Ishikawa (cell line): ENCODE data around the gene KIF5C.

Experiments
- CEBPB ChIP-seq: IDR thresholded peaks from 2 replicates; pipeline ENCODE4 v1.6.1; 2012
- CREB1 ChIP-seq: IDR thresholded peaks from 2 replicates; pipeline ENCODE4 v1.6.1; 2012; ENCODE audit warnings: low read depth
- EGR1 ChIP-seq: IDR thresholded peaks from 2 replicates; pipeline ENCODE4 v1.6.1; 2012
- EP300 ChIP-seq: IDR thresholded peaks from 2 replicates; pipeline ENCODE4 v1.6.1; 2012; ENCODE audit warnings: borderline replicate concordance
- FOXM1 ChIP-seq: IDR thresholded peaks from 2 replicates; pipeline ENCODE4 v1.6.1; 2012; ENCODE audit warnings: low read depth, borderline replicate concordance
- MAX ChIP-seq: IDR thresholded peaks from 2 replicates; pipeline ENCODE4 v1.6.1; 2012
- NFIC ChIP-seq: IDR thresholded peaks from 2 replicates; pipeline ENCODE4 v1.6.1; 2012
- RAD21 ChIP-seq: IDR thresholded peaks from 2 replicates; pipeline ENCODE4 v1.6.1; 2012; ENCODE audit warnings: low read depth
- REST ChIP-seq: IDR thresholded peaks from 2 replicates; pipeline ENCODE4 v1.6.1; 2012; ENCODE audit warnings: low read depth, mild to moderate bottlenecking
- TAF1 ChIP-seq: IDR thresholded peaks from 2 replicates; pipeline ENCODE4 v1.6.1; 2012; ENCODE audit warnings: low read depth, mild to moderate bottlenecking
- TCF12 ChIP-seq: IDR thresholded peaks from 2 replicates; pipeline ENCODE4 v1.6.1; 2012; ENCODE audit warnings: low read depth
- TEAD4 ChIP-seq: IDR thresholded peaks from 2 replicates; pipeline ENCODE4 v1.6.1; 2012
- USF1 ChIP-seq: IDR thresholded peaks from 2 replicates; pipeline ENCODE4 v1.6.1; 2012
- YY1 ChIP-seq: IDR thresholded peaks from 2 replicates; pipeline ENCODE4 v1.6.1; 2012; ENCODE audit warnings: low read depth
- ZBTB7A ChIP-seq: IDR thresholded peaks from 2 replicates; pipeline ENCODE4 v1.6.1; 2012; ENCODE audit warnings: low read depth

KIF5C gene

GRCh38 chr2:148944536-148944935 lies 69.5 kb downstream of the KIF5C start:
- TF ChIP-seq USF1: no peak
- no peak for TF ChIP-seq TAF1
- no peak for TF ChIP-seq CEBPB
- TF ChIP-seq EGR1: no peak
- no peak for TF ChIP-seq RAD21
- TF ChIP-seq YY1: no peak
- TF ChIP-seq EP300: no peak
- no peak for TF ChIP-seq TCF12
- no peak for TF ChIP-seq TEAD4
- no peak for TF ChIP-seq NFIC
- no peak for TF ChIP-seq FOXM1
- TF ChIP-seq MAX: no peak
- TF ChIP-seq REST: no peak
- TF ChIP-seq CREB1: no peak
- no peak for TF ChIP-seq ZBTB7A

GRCh38 chr2:148947299-148947698 lies 72.3 kb downstream of the KIF5C start:
- TF ChIP-seq MAX: no peak
- no peak for TF ChIP-seq USF1

GRCh38 chr2:148948868-148949267 lies 73.8 kb downstream of the KIF5C start:
- no peak for TF ChIP-seq USF1
- no peak for TF ChIP-seq ZBTB7A
- no peak for TF ChIP-seq MAX
- no peak for TF ChIP-seq CREB1
- no peak for TF ChIP-seq EP300
- no peak for TF ChIP-seq TEAD4
- TF ChIP-seq NFIC: no peak
- TF ChIP-seq CEBPB: no peak
- TF ChIP-seq YY1: no peak
- no peak for TF ChIP-seq EGR1
- TF ChIP-seq TCF12: no peak
- TF ChIP-seq RAD21: no peak
- no peak for TF ChIP-seq FOXM1
- TF ChIP-seq TAF1: no peak
- no peak for TF ChIP-seq REST

- TF ChIP-seq NFIC (no peak), RAD21 (no peak), EGR1 (no peak), MAX (no peak), CREB1 (no peak), TAF1 (no peak), TEAD4 (no peak), USF1 (no peak), YY1 (no peak), TCF12 (no peak), FOXM1 (no peak), CEBPB (no peak), ZBTB7A (no peak)
Observed at GRCh38 chr2:148949348-148949747, 74.3 kb downstream of the KIF5C start.

- TF ChIP-seq REST (no peak), EP300 (no peak), USF1 (no peak), MAX (no peak), RAD21 (no peak), EGR1 (no peak), NFIC (no peak), TAF1 (no peak), TCF12 (no peak), TEAD4 (no peak), CEBPB (no peak), YY1 (no peak)
Observed at GRCh38 chr2:148952621-148953020, 77.6 kb downstream of the KIF5C start.
